Nephron (organoid): ENCODE results near the gene MYBPC2.

ENCODE experiments used
- H3K27ac Mint-ChIP-seq, 3 experiments: 2 replicates each; pipeline ENCODE4 v1.8.0; 2020; ENCODE audit warnings: mixed read lengths in 3 of 3, mild to moderate bottlenecking in 2 of 3, moderate library complexity in 1 of 3
- H3K27me3 Mint-ChIP-seq: 2 replicates; pipeline ENCODE4 v1.8.0; 2021; ENCODE audit warnings: low read depth, mild to moderate bottlenecking, moderate library complexity, mixed read lengths
- H3K36me3 Mint-ChIP-seq: 2 replicates; pipeline ENCODE4 v1.8.0; 2020; ENCODE audit warnings: low read depth, mixed read lengths
- H3K4me1 Mint-ChIP-seq: 2 replicates; pipeline ENCODE4 v1.8.0; 2020; ENCODE audit warnings: mixed read lengths
- H3K4me3 Mint-ChIP-seq, 3 experiments: 2 replicates each; pipeline ENCODE4 v1.8.0; 2020; ENCODE audit warnings: mild to moderate bottlenecking in 3 of 3, mixed read lengths in 3 of 3, moderate library complexity in 2 of 3
- H3K9me3 Mint-ChIP-seq: 2 replicates; pipeline ENCODE4 v1.8.0; 2020; ENCODE audit warnings: mixed read lengths
- CTCF ChIP-seq, 3 experiments: fragments of 200-600 bp; sonication (generic); IDR thresholded peaks; one replicate each; pipeline ENCODE4 v1.5.0; 2021; ENCODE audit warnings: antibody characterized with exemption in 3 of 3; ENCODE audit not compliant: unreplicated experiment in 3 of 3

The MYBPC2 gene

GRCh38 chr19:50486823-50487515, 54.3 kb downstream of the MYBPC2 start:
- peaks cover 34% of the 10 kb centered on the region for H3K4me1 Mint-ChIP-seq

GRCh38 chr19:50488389-50489194, 55.9 kb downstream of the MYBPC2 start:
- peaks cover 5% of the 10 kb centered on the region for H3K9me3 Mint-ChIP-seq
- TF ChIP-seq CTCF (IDR thresholded peaks at IDR 0.05; ENCODE audit: unreplicated experiment in 3 of 3): no peak
- H3K4me1 Mint-ChIP-seq: peaks cover 40% of the 10 kb centered on the region
- peak overlapping the region; percentile 75 to 84 (median 76) for H3K4me3 Mint-ChIP-seq
- peaks cover 54% of the 10 kb centered on the region for H3K27me3 Mint-ChIP-seq
- peaks cover 29% of the 10 kb centered on the region for H3K36me3 Mint-ChIP-seq
- peak overlapping the region; percentile 77 to 90 (median 83) for H3K27ac Mint-ChIP-seq

More at GRCh38 chr19:50486823-50487515, 54.3 kb downstream of the MYBPC2 start:
- Mint-ChIP-seq H3K27me3 (peaks cover 43% of the 10 kb centered on the region), H3K4me3 (peak overlapping the region; percentile 6 to 48 (median 18)), H3K36me3 (peaks cover 39% of the 10 kb centered on the region), H3K9me3 (peaks cover 5% of the 10 kb centered on the region), H3K27ac (peak overlapping the region in 1 of 3 experiments; percentile 16)
- TF ChIP-seq CTCF (IDR thresholded peaks at IDR 0.05; ENCODE audit: unreplicated experiment in 3 of 3): peak; percentile 22 to 50 (median 48)

- Mint-ChIP-seq H3K4me3 (peak overlapping the region; percentile 75 to 84 (median 77)), H3K36me3 (peaks cover 28% of the 10 kb centered on the region), H3K27me3 (peaks cover 56% of the 10 kb centered on the region), H3K4me1 (peaks cover 40% of the 10 kb centered on the region), H3K9me3 (peaks cover 5% of the 10 kb centered on the region), H3K27ac (peak overlapping the region; percentile 77 to 90 (median 83))
- no peak for TF ChIP-seq CTCF (IDR thresholded peaks at IDR 0.05; ENCODE audit: unreplicated experiment in 3 of 3)
These were observed 56.8 kb downstream of the MYBPC2 start for GRCh38 chr19:50489461-50490011.

- peaks cover 60% of the 10 kb centered on the region for H3K27me3 Mint-ChIP-seq
- H3K27ac Mint-ChIP-seq: peak overlapping the region; percentile 15 to 89 (median 79)
- H3K36me3 Mint-ChIP-seq: peaks cover 19% of the 10 kb centered on the region
- H3K4me1 Mint-ChIP-seq: peaks cover 40% of the 10 kb centered on the region
- no peak for TF ChIP-seq CTCF (IDR thresholded peaks at IDR 0.05; ENCODE audit: unreplicated experiment in 3 of 3)
- peak overlapping the region; percentile 38 to 76 (median 69) for H3K4me3 Mint-ChIP-seq
- peaks cover 5% of the 10 kb centered on the region for H3K9me3 Mint-ChIP-seq
These were observed 57.7 kb downstream of the MYBPC2 start for GRCh38 chr19:50490411-50490811.

- peak overlapping the region; percentile 15 to 89 (median 79) for H3K27ac Mint-ChIP-seq
- H3K4me1 Mint-ChIP-seq: peaks cover 40% of the 10 kb centered on the region
- H3K4me3 Mint-ChIP-seq: peak overlapping the region; percentile 51 to 76 (median 69)
- no peak for TF ChIP-seq CTCF (IDR thresholded peaks at IDR 0.05; ENCODE audit: unreplicated experiment in 3 of 3)
- H3K9me3 Mint-ChIP-seq: peaks cover 5% of the 10 kb centered on the region
- peaks cover 13% of the 10 kb centered on the region for H3K36me3 Mint-ChIP-seq
- peaks cover 62% of the 10 kb centered on the region for H3K27me3 Mint-ChIP-seq
These were observed 58.3 kb downstream of the MYBPC2 start for GRCh38 chr19:50490991-50491472.
